ENCODE data around the gene SDK2.
A peak's percentile ranks its signal among the peaks of the same experiment; 100 is the strongest.

The SDK2 gene

DNA sequence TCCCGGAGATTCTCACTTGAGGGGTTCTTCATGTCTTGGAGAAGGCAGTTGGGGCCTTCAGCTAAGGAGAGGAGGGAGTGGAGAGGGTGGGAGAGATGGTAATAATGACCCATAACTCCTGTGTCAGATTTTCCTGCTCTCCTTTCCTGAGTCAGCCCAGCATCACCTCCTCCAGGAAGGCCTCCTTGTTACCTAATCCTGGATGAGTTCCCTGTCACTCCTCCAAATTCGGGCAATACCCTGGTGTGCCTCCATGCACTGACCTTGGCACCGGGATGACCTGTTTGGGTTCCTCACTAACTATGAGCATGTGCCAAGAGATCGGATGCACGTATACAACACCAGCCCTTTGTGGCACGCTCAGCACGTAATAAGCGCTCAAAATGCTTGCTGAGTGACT is 38.8 kb downstream of the SDK2 start:
- DNase-seq, result no peak

GRCh38 chr17:73604476-73604875 is 39.8 kb downstream of the SDK2 start:
- DNase-seq, result no peak

GRCh38 chr17:73603971-73604370 is 40.3 kb downstream of the SDK2 start:
- no peak for DNase-seq

- no peak for DNase-seq
Observed at GRCh38 chr17:73600103-73600871, 44.0 kb downstream of the SDK2 start.

- DNase-seq, result no peak
Observed at GRCh38 chr17:73599599-73599998, 44.6 kb downstream of the SDK2 start.

- no peak for DNase-seq
Observed at GRCh38 chr17:73598212-73598611, 46.0 kb downstream of the SDK2 start.

DNA sequence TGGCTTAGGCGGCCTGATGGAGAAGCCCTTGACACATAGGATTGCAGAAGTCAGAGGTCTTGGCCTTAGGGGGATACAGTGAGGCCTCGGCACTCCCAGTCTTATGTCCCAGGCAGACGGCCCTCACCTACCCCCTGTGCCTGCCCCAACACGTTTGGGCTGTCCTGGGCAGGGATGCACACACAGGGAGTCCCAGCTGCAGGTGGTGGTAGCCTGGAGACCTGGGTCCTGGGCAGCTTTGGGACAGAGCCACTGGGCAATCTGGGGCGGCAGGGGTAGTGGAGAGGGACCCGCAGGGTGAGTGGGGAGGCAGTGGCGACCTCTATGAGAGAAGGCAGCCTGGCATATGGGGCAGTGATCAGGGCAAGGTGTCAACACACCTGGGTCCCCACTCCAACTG is 48.3 kb downstream of the SDK2 start:
- DNase-seq, result no peak

- DNase-seq, result no peak
Observed at GRCh38 chr17:73595479-73595878, 48.8 kb downstream of the SDK2 start.

- no peak for DNase-seq
Observed at GRCh38 chr17:73595068-73595467, 49.2 kb downstream of the SDK2 start.

DNA sequence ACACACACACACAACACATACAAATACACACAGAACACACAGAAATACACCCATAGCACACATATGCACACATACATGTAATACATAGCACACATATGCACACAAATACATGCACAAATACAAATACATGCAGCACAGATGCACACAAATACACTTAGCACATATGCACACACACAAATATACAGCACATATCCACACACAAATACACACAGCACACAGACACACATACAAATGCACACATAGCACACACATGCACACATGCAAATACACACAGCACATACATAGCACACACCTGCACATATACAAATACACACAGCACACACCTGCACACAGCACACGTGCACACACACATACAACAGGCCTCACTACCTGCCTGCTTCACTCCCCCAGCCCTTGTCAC is 49.6 kb downstream of the SDK2 start:
- DNase-seq, result no peak

GRCh38 chr17:73594025-73594424 is 50.2 kb downstream of the SDK2 start:
- DNase-seq, result no peak

DNA sequence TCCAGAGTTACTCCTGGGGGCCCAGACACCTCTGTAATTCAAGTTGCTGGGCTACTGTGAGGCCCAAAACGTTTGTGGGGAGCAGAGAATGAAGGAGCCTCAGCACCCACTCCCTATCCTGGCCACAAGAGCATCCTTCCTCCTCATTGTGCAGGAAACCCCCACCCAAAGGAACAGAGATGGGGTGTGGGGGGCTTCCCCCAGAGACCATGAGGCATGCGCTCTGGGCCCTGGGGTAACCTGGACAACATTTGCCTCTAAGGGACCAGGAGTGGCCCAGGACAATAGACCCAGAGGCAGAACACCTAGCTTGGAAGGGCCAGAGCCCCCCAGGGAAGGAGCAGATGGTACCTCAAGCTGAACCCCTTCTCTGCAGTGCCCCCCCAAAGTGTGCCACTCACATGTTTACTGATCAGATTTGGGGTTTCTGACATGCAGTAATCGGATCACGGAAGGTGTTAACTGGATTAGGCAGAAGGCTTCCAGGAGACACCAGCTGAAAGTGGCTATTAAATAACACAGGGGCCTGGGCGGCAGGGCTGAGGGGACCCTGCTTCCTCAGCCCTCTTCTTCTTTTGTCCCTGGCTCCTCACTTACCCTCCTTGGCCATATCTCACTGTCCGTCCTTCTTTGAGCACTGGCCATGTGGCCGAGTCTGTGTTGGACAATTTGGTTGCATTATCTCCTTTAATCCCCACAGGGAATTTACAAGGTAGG is 50.8 kb downstream of the SDK2 start:
- no peak for DNase-seq

- DNase-seq, result no peak
Observed at GRCh38 chr17:73592501-73592961, 51.7 kb downstream of the SDK2 start.

DNA sequence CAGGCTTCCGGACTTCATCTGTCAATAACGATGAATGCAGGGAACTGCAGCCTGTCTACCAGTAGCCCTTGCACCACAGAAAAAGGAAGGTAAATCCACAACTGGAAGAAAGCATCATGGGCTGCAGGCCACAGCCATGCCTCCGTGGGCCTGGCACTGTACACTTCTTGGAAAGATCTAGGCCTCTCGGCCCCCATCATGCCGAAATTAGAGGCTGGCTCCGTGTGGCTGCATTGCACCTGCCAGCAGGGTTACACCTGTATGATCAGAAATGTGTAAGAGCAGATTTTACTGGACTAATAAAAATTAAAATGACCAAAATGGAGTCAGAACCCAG is 52.2 kb downstream of the SDK2 start:
- no peak for DNase-seq

GRCh38 chr17:73591296-73592078 is 52.8 kb downstream of the SDK2 start:
- no peak for DNase-seq

DNA sequence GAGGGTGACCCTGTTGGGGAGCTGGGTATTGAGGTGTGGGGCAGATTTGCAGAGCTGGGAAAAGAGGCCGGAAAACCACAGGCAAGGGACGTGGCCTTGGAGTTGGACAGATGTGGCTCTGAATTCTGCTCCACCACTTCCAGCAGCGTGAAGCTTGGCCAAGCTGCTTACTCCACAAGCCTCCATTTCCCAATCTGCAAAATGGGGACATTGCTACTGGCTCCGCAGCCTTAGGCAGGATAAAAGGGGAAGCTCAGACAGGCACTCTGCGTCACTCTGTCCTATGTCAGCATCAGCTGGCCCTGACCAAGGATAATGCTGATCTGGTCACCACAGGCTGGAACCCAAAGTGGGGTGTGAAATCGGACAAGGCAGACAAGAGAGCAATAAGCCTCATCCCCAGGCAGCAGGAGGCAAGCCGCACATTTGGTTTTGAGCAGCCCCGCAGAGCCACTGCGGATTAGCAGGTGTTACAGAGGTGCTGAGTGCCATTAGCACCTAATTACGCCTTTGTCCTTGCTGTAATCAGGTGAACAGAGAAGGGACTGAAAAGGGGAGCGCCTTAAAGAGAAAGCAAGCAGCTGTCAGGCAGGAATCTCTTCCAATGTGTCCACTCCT is 54.8 kb downstream of the SDK2 start:
- no peak for DNase-seq

GRCh38 chr17:73588891-73589290 is 55.4 kb downstream of the SDK2 start:
- DNase-seq, result peak; percentile 26

GRCh38 chr17:73588301-73588846 is 55.9 kb downstream of the SDK2 start:
- no peak for DNase-seq

GRCh38 chr17:73586921-73587602 is 57.2 kb downstream of the SDK2 start:
- no peak for DNase-seq

GRCh38 chr17:73586275-73586832 is 57.9 kb downstream of the SDK2 start:
- DNase-seq, result peak; percentile 58

- DNase-seq, result no peak
Observed at GRCh38 chr17:73585583-73585982, 58.7 kb downstream of the SDK2 start.

GRCh38 chr17:73584987-73585386 is 59.3 kb downstream of the SDK2 start:
- DNase-seq, result no peak

Measured in DMS79 treated with DMSO at 0.1 percent for 48 hours (cell line).